Right lobe of liver (tissue), 4 donors: ENCODE results near the gene LEF1.

Source experiments
- POLR2A ChIP-seq: fragments of 450-650 bp; IDR thresholded peaks from one replicate; pipeline ENCODE4 v1.6.1; 2017; ENCODE audit warnings: antibody characterized with exemption, mild to moderate bottlenecking
- TF ChIP-seq, protein P1 (sequence below), 4 donors: fragments of 200-600 bp in 3 of 4; fragments of 450-650 bp in 1 of 4; IDR thresholded peaks; one replicate each; pipeline versions ENCODE4 v1.5.1 to v1.8.0; 2016 to 2022; ENCODE audit warnings: antibody characterized with exemption in 4 of 4, mild to moderate bottlenecking in 2 of 4
- donor health status: DM: no; HTN: no; CAD: no.
- donor health status: DM: no; HTN: no; CAD: no.
- donor health status: DM: no; HTN: yes; CAD: no.

DNA sequence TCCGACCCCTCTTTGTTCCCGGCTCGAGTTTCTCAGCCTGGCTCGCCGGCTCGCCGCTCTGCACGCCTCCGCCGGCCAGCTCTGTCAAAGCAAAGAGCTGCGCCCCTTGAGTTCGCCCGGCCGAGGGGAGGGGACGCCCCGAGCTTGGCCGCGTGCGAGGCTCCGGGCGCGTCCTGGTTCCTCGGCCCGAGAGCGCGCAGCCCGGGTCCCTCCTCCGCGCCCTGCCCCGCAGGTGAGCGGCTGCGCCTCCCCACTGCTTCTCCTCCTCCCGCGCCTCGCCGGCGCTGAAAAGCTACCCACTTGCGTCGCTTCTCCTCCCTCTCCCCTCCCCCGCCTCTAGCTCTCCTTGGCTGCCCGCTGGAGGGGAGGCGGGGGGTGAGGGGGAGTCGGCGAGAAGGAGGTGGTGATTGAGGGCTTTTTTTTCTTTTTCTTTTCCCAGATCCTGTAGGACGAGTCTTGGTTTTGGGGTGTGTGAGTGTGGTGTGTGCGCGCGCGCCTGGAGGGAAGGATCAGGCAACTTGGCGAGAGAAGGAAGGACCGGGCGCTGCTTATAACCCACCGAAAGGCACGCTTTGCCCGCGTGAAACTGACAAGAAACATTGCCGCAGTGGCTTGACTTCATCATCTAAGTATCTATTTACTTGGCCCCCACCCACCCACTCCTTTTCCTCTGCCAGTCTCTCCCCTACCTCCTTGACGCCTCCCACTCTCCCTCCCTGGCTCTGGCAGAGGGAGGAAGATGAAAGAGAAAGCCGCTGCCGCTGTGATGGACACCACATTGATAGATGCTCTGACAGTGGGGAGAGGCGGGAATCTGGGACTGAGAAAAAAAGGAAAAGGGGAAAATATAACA, at the start of gene LEF1:
- TF ChIP-seq, protein P1, sequence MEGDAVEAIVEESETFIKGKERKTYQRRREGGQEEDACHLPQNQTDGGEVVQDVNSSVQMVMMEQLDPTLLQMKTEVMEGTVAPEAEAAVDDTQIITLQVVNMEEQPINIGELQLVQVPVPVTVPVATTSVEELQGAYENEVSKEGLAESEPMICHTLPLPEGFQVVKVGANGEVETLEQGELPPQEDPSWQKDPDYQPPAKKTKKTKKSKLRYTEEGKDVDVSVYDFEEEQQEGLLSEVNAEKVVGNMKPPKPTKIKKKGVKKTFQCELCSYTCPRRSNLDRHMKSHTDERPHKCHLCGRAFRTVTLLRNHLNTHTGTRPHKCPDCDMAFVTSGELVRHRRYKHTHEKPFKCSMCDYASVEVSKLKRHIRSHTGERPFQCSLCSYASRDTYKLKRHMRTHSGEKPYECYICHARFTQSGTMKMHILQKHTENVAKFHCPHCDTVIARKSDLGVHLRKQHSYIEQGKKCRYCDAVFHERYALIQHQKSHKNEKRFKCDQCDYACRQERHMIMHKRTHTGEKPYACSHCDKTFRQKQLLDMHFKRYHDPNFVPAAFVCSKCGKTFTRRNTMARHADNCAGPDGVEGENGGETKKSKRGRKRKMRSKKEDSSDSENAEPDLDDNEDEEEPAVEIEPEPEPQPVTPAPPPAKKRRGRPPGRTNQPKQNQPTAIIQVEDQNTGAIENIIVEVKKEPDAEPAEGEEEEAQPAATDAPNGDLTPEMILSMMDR (IDR thresholded peaks at IDR 0.05) = no peak
- no peak for TF ChIP-seq POLR2A
